K562 (cell line): Measurements from ENCODE around the gene TFAP2A. TPM values are rescaled to one million over a fixed set of nuclear protein-coding genes. Genes with fewer than 3 reads are reported as not detected.

Experiments
- ARID1B ChIP-seq: fragments of 450-650 bp; IDR thresholded peaks from 2 replicates; pipeline ENCODE4 v1.6.1; 2016; ENCODE audit warnings: antibody characterized with exemption, mild to moderate bottlenecking, inconsistent platforms
- CBFA2T2 ChIP-seq: fragments of 450-650 bp; conservative IDR thresholded peaks from 2 replicates; pipeline ENCODE4 v1.6.1; 2017; ENCODE audit warnings: mild to moderate bottlenecking
- CBX3 ChIP-seq, 2 experiments: IDR thresholded peaks; 1 replicate in 1 of 2; 2 replicates in 1 of 2; pipeline ENCODE4 v1.6.1; 2012; ENCODE audit warnings: inconsistent platforms in 2 of 2, low read length in 2 of 2, borderline replicate concordance in 1 of 2, control low read depth in 1 of 2
- E2F6 ChIP-seq, 2 experiments: IDR thresholded peaks; 2 replicates each; pipeline ENCODE4 v1.6.1; 2011; ENCODE audit warnings: borderline replicate concordance in 1 of 2, control low read depth in 1 of 2, low read depth in 1 of 2, low read length in 1 of 2, mild to moderate bottlenecking in 1 of 2, mixed read lengths in 1 of 2, moderate library complexity in 1 of 2; ENCODE audit not compliant: insufficient read depth in 1 of 2, insufficient read length in 1 of 2, poor library complexity in 1 of 2, severe bottlenecking in 1 of 2; ENCODE audit errors: extremely low read depth in 1 of 2
- FOXA1 ChIP-seq: fragments of 450-650 bp; IDR thresholded peaks from 2 replicates; pipeline ENCODE4 v1.6.1; 2016; ENCODE audit warnings: mild to moderate bottlenecking, borderline replicate concordance
- L3MBTL2 ChIP-seq: fragments of 450-650 bp; IDR thresholded peaks from 2 replicates; pipeline ENCODE4 v1.6.1; 2016; ENCODE audit warnings: mild to moderate bottlenecking, moderate library complexity
- MAX ChIP-seq: sonication (generic); formaldehyde crosslinking; IDR thresholded peaks from 2 replicates; pipeline ENCODE4 v1.9.0; 2022; ENCODE audit warnings: mild to moderate bottlenecking, missing genetic modification reagents
- NCOA1 ChIP-seq: fragments of 450-650 bp; IDR thresholded peaks from 2 replicates; pipeline ENCODE4 v1.6.1; 2016; ENCODE audit warnings: low read depth
- NEUROD1 ChIP-seq: fragments of 150-350 bp; IDR thresholded peaks from 2 replicates; pipeline ENCODE4 v1.6.1; 2014; ENCODE audit warnings: borderline replicate concordance, low read length, low read depth; ENCODE audit not compliant: partially characterized antibody
- STAT5A ChIP-seq: IDR thresholded peaks from 2 replicates; pipeline ENCODE4 v1.6.1; 2012; ENCODE audit warnings: low read length, inconsistent platforms, borderline replicate concordance
- TEAD4 ChIP-seq, 2 experiments: sonication (generic) in 1 of 2; formaldehyde crosslinking in 1 of 2; IDR thresholded peaks; 2 replicates each; pipeline versions ENCODE4 v1.6.1 to v1.8.0; 2012 to 2022; ENCODE audit warnings: borderline replicate concordance in 1 of 2, inconsistent platforms in 1 of 2, low read length in 1 of 2, mild to moderate bottlenecking in 1 of 2, missing genetic modification reagents in 1 of 2
- TFAP4 ChIP-seq: sonication (generic); formaldehyde crosslinking; IDR thresholded peaks from 2 replicates; pipeline ENCODE4 v1.8.0; 2022; ENCODE audit warnings: missing genetic modification reagents, mild to moderate bottlenecking, moderate library complexity, borderline replicate concordance
- ZBTB40 ChIP-seq, 2 experiments: fragments of 450-650 bp in 1 of 2; sonication (generic) in 1 of 2; formaldehyde crosslinking in 1 of 2; IDR thresholded peaks; 2 replicates each; pipeline versions ENCODE4 v1.7.1 to v1.9.0; 2016 to 2022; ENCODE audit warnings: inconsistent platforms in 1 of 2, mild to moderate bottlenecking in 1 of 2, missing genetic modification reagents in 1 of 2
- ZNF76 ChIP-seq: fragments of 250-450 bp; sonication (Bioruptor Pico); IDR thresholded peaks from 2 replicates; pipeline ENCODE4 v1.4.0; 2020; ENCODE audit warnings: mild to moderate bottlenecking, moderate library complexity, borderline replicate concordance
- polyA plus RNA-seq, 8 experiments: library from polyadenylated mRNA; depleted of rRNA in 4 of 8; stranded (reverse) in 5 of 8; unstranded in 3 of 8; fragments of >200 nt; fragmentation: Nextera tagmentation in 2 of 8; fragmentation: Illumina TruSeq in 1 of 8; extraction: Ambion mirVana in 2 of 8; extraction: Trizol in 1 of 8; gene quantifications; 2 replicates each; pipeline versions ENCODE4 v1.2.1 to v1.2.3, GENCODE V29; 2011 to 2014; ENCODE audit warnings: inconsistent platforms in 1 of 8, missing spikeins in 1 of 8
- total RNA-seq, 7 experiments: library from RNA; depleted of rRNA in 6 of 7; stranded (reverse); fragments of >200 nt in 6 of 7; fragmentation: Illumina TruSeq in 2 of 7; extraction: Trizol in 2 of 7; gene quantifications; 2 replicates each; pipeline versions ENCODE4 v1.2.1 to v1.2.3, GENCODE V29; 2011 to 2021; ENCODE audit warnings: low replicate concordance in 1 of 7

The TFAP2A gene
- total and polyA plus RNA-seq, 9 of the 15 experiments (the other 6 are each of a cell fraction or from before 2014, with no cell fraction given), result 0.14 to 0.53 (median 0.19) TPM; not detected in 1

- TF ChIP-seq TFAP4 (CRISPR knock-in tag) (peak; percentile 45; the same call in 1 of the 2 replicates), CBX3 (IDR thresholded peaks at IDR 0.05; ENCODE audit: borderline replicate concordance in 1 of 2, low read length in 2 of 2) (peak in 1 of 2 experiments; percentile 69; a peak in 2 of 3 replicates), NCOA1 (peak; percentile 68; the same call in 1 of the 2 replicates), FOXA1 (no peak), E2F6 (IDR thresholded peaks at IDR 0.05; ENCODE audit: borderline replicate concordance in 1 of 2, extremely low read depth in 1 of 2, insufficient read depth in 1 of 2, insufficient read length in 1 of 2, low read depth in 1 of 2, low read length in 1 of 2, poor library complexity in 1 of 2, severe bottlenecking in 1 of 2) (no peak), ZBTB40 (IDR thresholded peaks at IDR 0.05) (0 out of 2 replicates have a peak, but pooled peaks have one; percentile 42), ZBTB40 (CRISPR knock-in tag; IDR thresholded peaks at IDR 0.05) (no peak), ARID1B (peak; percentile 97), MAX (CRISPR knock-in tag) (peak; percentile 66; the same call in 1 of the 2 replicates), CBFA2T2 (peak; percentile 66), ZNF76 (CRISPR knock-in tag) (no peak), TEAD4 (IDR thresholded peaks at IDR 0.05; ENCODE audit: low read length) (peak; percentile 50), TEAD4 (CRISPR knock-in tag; IDR thresholded peaks at IDR 0.05; ENCODE audit: borderline replicate concordance) (no peak), STAT5A (peak; percentile 10; the same call in 1 of the 2 replicates), NEUROD1 (peak; percentile 84), L3MBTL2 (peak; percentile 96)
Observed at GRCh38 chr6:10347561-10348327, 67.1 kb downstream of the TFAP2A start (continued).
